GM19468 (cell line): ENCODE results near the gene PAX9.

Source experiments
- ATAC-seq: cut with Tn5 transposase; IDR thresholded peaks from one replicate; pipeline ENCODE4 v1.9.1; 2021; ENCODE audit warnings: mild to moderate bottlenecking, moderate library complexity, moderate number of reproducible peaks; ENCODE audit not compliant: unreplicated experiment; ENCODE audit errors: extremely low read depth

Gene PAX9

DNA sequence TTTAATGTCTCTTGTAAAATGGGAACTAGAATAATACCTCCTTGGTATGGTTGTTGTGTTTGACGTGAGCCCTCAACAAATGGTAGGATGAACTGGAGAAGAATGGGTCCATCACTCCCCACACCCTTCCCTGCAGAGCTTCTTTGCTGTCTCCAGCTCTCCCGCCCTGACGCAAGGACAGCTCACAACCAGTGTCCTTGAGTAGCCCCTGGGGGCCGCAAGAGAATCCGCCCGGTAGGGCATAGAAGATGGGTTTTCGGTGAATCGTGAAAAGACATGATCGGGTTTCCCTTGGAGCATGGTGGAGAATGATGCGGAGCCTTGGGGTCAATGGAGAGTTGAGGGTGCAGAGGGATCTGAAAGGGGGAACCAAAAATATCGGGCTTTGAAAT is 6.1 kb upstream of the PAX9 start:
- ATAC-seq = no peak

DNA sequence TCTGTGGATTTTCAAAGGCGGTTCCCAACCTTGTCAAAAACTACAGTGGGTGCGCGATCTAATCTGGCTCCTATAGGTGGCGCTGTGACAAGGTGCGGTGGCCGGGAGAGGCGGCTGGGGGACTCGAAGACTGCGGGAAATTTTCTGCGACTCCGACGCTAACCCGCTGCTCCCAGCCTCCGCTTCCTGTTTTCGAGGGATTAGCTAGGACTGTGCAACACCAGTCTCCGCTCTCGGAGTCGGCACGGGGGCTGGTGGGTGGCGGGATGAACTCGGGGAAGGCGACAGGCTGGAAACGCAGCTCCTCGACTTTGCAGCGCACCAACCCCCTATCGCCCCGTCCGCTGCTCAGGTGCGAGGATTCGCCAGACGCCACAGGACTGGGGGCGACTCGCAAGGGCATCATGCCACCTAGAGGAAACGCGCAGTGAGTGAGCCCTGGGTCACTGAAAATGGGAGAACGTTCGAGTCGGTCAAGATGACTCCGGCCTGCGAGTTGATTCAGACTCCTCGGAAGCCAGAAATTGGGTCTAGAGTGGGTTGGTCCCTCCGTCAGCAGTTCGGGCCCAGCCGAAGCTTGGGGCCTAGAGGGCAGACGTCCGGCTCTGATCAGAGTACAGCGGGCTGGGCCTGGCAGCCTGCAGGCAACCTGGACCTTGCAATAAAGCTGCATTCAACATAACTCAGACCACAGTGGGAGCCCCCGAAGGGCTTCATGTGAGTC is 5.5 kb upstream of the PAX9 start:
- no peak for ATAC-seq

DNA sequence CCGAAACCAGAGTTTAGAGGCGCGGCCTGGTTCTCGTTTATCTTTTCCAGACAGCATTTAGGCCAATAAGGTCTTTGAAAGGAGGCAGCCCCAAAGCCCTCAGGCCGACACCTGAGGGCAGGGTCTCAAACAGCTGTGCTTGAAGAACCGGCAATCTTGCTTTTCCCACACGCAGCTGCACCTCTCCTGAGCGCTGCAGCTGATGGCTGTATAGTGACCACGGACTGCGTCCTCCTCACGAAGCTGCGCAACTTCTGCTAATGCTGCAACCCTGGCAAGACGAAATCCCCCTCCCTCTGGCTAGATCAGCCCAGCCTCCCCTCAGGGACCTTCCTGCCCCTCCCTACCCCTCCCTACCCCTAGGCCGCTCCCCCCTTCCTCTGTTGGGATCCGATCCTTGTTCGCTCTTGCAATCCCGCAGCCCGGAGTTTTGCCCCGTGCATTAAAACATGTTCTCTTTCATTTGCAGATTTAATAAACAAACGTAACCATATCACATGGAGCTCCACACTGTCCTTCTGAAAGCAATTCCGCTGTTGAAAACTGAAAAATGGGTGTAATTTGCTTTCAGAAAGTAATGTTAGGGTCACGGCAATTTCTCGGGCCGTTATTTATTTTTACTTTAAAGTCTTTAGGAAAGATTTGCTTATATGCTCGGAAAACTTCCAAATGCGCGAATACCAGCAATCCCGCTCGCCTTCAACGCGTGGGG is 4.8 kb upstream of the PAX9 start:
- ATAC-seq = no peak

DNA sequence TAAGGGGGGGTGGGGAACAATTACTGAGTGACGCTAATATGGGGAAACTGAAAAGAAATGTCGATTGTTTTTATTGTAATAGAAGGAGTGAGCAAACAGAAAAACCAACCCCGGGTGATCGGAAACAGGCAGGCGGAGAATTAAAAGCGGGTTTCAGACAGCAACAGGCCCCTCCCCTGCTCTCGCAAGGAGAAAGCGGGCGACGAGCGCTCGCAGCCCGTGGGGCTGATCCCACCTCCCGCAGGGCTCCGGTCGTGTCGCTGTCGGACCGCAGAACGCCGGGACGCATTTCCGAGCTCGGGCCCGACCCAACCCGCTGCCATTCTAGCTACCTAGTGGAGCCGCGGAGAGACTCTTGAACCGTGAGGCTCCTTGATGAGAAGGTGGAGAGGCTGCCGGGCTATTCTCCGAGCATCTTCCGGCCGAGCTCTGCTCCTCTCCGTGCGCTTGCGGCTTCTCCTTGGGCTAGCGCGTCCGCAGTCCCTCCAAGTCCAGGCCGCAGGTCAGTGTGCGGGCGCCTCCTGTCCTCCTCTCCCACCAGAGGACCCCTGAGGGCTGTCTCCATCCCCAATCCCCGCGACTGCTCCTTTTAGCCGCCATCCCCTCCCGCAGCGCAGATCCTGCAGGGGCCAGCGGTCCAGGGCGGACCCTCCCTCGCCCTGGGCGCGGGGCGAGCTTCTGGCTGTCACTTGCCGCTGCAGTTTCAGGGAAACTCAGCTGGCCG is 4.1 kb upstream of the PAX9 start:
- ATAC-seq = no peak

DNA sequence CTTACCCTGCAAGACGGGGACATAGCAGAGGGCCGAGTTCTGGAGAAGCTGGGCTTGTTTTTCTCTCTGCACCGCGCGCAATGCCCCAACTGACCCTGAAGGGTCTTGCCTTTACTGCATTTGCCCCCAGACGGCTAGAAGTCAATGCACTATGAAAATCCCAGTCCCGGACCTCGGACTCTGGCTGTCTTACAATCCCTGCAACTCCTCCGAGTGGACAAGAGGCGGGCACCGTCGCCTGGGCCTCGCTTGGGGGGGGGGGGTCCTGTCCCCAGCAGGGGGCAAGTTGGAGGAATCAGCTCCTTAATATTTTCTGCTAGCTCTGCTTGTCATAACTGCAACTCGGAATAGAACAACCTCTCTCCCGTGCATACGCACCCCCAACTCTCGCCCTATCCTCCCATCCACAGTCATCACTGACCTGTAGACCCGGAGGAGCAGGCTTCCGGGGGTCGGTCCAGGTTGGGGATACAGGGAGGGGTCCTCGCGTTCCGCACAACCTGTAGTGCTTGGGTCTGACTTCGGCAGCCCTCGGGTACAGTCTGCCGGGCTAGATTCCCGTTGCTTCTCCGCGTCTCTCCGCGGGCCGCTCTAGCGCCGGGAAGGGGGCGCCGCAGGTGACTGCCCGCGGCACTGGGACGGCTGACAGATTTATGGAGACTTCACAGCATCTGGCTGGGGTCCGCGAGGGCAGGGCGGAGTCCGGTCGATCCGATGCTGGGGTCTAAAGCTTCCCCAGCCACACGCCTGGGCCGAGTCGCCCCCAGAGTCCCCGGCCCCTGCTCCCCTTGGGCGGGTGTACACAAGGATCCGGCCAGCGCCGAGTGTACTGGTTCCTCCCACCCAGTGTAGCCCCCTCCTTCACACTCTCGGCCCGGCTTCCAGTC is 3.3 kb upstream of the PAX9 start:
- no peak for ATAC-seq

DNA sequence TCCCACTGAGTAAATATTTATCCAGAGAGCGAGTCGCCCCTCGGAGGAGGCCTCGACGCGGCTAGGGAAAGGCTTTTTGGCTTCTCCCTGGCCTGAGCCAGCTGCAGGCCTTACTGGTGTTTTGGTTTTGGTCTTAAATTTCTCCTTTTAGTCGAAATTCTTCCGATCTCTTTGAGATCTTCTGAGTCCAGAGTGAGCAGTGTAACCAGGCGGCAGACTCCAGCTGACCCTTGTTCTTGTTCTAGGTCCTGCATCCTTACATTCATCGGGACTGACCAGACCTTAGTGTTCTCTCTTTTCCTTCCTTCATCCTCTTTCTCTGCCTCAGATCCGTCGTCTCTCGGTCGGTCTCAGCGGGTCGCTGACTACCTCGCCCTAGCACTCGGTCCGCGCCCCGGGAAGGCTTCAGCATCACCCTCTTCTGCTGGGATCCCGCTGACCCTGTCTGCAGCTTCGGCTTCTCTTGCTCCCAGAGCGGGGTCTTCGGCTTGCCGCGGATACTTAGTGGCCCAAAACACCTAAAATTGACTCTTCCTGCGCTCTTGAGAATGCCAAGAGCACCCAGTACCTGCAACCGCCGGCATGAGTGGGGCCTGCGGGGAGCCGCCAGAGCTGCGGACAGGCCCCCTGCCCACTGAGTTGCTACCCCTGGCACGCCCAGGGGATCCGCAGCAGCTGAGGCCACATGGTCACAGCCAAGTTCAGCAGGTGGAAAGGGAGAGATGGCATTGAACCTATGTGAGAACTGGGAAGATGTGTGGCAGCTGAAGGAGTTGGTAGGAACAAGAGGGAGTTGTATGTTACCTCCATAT is 2.4 kb upstream of the PAX9 start:
- no peak for ATAC-seq

DNA sequence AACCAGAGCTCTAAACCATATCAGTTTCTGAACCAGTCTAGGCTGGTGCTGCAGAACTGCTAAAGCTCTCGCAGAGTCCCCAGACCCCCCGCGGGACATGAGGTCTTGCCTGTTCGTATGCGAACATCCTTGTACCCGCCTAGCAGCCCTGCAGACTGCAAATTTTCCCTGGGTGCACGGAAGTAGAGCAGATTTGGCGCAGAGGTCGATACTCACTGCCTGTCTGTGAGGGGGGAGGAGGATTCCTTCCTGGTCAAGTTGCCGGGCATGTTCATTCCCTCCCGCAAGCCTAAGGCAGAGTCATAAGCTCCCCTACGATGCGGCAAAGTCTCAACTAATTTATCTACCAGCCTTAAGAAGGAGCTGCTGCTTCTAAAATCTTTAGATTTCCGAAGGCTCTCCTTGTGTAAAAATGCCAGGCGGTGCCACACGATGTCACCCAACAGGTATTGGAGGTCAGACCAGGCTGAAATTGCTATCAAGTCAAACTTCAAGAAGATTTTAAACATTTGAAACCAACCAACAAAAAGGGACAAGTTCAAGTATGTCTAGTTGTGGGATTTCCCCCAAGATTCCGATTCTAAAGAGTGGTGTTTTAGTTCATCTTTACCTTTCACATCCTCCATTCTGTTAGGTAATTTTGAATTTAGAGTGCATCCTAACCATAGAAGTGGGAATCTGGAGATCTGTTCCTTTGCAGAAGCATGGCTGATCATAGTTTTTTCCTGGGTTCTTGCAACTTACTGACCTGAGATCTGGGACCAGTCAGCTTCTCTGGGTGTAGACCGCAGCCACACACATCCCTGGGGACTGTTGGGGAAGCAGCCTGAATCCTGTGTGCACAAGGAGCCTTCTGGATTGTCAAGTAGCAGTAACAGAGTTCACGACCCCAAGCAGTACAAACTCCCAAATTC is 1.6 kb upstream of the PAX9 start:
- no peak for ATAC-seq

DNA sequence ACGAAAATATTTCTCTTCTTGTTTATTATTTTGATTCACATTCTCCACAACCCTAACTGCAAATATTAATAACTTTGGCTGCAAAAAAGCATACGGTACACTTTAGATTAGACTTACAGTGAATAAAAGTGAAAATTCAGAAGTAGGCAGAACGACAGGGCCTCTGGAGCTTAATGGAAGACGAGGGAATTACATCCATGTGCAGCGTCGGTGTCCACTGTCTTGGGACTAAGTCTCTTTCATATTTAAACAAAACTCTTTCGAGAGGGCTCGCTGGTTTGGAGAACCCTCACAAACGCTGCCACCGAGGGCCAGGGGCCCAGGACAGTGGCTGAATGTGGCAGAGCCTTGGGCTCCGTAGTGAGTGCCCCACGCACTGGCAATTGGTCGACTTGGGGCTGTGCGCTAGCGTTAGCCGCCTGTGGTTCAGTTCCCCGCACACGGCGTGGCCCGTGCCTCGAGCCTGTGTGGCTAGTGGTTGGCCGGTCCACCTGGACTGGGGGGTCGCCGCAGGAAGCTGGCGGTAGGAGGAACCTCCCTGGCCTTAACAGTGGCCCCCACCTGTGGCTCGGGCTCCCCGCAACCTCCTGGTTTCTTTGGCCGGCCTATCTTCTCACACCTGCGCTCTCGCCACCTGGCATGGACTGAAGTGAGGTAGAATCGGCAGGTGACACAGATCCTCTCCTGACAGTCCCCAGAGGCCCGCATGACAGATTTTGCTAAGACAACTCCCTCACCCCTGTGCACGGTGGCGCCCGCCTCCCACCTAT is 739 bp upstream of the PAX9 start:
- ATAC-seq = no peak

DNA sequence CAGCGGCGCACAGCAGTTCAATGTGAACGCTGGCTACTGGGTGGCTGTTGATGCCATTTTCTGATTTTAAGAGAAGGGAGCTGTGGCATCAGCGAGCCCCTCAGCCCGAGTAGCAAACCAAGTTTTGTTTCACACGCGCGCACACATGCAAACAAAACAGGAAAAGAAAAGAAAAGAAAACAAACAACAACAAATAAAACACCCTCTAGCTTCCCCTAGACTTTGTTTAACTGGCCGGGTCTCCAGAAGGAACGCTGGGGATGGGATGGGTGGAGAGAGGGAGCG is 540 bp downstream of the PAX9 start:
- ATAC-seq = no peak

DNA sequence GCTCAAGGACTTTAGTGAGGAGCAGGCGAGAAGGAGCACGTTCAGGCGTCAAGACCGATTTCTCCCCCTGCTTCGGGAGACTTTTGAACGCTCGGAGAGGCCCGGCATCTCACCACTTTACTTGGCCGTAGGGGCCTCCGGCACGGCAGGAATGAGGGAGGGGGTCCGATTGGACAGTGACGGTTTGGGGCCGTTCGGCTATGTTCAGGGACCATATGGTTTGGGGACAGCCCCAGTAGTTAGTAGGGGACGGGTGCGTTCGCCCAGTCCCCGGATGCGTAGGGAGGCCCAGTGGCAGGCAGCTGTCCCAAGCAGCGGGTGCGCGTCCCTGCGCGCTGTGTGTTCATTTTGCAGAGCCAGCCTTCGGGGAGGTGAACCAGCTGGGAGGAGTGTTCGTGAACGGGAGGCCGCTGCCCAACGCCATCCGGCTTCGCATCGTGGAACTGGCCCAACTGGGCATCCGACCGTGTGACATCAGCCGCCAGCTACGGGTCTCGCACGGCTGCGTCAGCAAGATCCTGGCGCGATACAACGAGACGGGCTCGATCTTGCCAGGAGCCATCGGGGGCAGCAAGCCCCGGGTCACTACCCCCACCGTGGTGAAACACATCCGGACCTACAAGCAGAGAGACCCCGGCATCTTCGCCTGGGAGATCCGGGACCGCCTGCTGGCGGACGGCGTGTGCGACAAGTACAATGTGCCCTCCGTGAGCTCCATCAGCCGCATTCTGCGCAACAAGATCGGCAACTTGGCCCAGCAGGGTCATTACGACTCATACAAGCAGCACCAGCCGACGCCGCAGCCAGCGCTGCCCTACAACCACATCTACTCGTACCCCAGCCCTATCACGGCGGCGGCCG is 1.1 kb downstream of the PAX9 start:
- no peak for ATAC-seq

DNA sequence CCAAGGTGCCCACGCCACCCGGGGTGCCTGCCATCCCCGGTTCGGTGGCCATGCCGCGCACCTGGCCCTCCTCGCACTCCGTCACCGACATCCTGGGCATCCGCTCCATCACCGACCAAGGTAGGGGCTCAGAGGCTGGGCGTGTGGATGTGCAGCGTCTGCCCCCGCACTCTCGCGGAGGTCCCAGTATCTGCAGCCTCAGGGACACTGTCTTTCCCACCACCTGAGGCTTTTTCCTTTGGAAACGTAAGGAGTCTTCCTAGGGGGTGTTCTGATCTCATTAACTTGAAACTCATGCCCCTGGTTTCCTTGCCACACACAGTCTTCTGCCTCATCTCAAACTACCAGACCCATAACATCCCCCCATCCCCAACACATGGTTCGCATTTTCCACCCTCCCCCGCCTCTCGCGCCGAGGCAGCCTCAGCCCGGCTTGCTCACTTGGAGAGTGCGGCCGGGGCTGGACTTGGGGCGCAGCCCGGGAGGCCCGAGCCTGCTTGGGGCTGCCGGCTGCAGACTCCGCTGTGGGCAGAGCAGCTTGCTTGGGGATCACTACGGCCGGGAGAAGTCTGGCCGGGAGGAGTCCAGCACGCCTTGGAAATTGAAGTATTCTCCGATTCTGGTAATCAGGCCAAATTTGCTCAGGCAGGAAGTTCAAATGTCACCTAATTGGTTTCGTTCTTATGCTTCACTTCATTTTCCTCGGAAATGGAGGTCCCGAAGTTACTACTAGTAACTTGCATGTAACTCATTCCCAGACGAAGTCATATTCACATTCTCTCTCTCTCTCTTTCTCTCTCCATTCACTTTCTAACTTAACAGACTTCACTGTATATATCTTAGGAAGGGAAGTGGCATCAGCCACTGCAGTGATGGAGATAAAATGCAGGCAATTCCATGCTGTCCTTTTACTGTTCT is 2.0 kb downstream of the PAX9 start:
- ATAC-seq = no peak

DNA sequence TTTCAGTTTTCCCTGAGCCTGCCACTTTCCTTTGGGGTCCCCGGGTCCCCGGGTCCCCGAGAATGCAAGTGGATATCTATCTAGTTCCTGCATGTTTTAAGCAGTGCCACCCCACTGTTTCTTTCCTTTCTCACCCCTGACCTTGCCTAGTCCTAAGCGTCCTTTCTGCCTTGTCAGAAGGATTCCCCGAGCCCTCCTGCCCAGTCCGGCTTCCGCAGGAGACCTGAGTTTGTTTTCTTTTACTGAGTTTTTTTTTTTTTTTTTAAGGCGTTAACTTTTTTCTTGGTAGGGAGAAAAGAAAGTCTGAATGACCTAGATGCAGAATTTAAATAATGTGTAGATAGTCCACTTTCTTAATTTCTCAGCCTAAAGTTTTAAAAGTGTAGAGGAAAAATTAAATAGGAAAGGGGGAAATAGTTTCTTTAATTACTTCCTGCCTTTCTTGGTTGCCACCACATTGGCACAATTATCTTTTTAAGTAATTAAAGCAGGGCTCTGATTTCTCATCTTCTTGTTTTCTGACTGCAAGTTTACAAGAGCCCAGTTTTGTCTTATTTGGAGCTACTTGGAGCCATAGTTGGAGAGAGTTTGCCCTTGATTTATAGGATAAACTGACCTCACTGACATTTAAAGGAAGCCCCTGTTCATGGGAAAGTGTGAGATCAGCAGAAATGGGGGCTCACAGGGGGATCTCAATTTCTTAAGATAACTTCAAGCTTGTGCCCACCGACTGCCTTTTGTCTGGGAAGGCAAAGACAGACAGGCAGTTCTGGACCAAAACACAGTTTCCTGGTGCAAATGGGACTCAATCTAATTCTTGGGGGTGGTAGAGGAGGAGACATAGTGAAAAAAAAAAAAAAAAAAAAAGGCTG is 2.9 kb downstream of the PAX9 start:
- ATAC-seq = no peak

DNA sequence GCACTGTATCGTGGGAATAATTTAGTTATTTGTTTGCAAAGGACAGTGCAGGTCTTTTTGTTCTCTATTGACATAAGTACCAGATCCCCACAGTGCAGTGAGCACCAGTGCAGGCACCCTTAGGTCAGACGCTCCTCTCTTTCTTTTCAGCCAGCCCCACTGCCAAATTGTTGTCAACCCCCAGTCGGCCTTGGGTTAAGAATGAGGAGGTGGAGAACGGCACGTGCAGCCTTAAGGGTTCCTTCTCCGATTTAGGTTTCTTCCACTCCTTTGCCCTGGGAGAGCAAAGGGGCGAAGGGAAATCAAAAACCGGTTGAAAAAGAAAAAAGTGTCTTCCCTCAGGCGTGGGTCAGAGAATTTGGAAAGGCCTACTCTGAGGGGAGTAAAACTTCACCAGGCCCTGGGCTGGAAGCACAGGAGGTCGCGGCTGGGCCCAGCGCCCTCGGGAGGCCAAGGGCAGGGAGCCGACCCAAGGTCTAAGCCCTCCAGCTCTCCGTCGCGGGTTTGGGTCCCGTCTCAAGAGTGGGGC is 4.3 kb downstream of the PAX9 start:
- no peak for ATAC-seq

DNA sequence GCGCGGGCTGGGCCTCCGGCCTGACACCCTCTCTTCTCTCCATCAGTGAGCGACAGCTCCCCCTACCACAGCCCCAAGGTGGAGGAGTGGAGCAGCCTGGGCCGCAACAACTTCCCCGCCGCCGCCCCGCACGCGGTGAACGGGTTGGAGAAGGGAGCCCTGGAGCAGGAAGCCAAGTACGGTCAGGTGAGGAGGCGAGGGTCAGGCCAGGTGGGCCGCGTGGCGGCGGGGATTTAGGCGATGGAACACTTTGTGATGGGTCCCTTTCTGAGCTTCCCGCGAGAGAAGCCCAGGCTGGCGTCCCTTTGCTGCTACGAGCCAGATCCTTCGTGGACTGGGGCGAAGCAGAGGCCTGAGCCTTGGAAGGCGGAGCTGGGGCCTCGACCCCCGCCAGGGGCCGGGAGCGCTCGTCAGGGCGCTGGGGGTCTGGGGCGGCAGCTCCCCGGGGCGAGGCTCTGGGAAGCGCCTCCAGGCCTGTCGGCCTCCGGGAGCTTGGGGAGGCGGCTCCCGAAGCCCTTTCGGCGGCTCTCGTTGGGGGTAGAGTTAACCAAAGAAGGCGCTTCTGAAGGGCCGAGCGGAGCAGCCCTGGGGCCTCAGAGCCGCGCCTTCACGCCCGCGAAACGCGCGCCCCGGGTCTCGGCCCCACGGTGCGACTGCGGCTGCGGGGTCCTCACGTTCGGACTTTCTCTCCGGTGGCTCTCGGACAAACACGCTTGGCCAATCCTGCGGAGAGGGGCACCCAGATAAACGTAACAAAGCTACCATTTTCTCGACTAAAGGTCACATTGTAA is 5.0 kb downstream of the PAX9 start:
- no peak for ATAC-seq
